ENCODE results near the gene ENOSF1.

Gene ENOSF1

GRCh38 chr18:670522-670921 is 41.9 kb downstream of the ENOSF1 start:
- DNase-seq = no peak

- no peak for DNase-seq
Observed at GRCh38 chr18:669077-669476, 43.4 kb downstream of the ENOSF1 start.

- no peak for DNase-seq
Observed at GRCh38 chr18:668260-668659, 44.2 kb downstream of the ENOSF1 start.

- DNase-seq = no peak
Observed at GRCh38 chr18:666628-667027, 45.8 kb downstream of the ENOSF1 start.

GRCh38 chr18:666177-666576 is 46.3 kb downstream of the ENOSF1 start:
- no peak for DNase-seq

GRCh38 chr18:662197-662596 is 50.2 kb downstream of the ENOSF1 start:
- no peak for DNase-seq

GRCh38 chr18:659597-659996 is 52.8 kb downstream of the ENOSF1 start:
- DNase-seq = no peak

GRCh38 chr18:658947-659533 is 53.4 kb downstream of the ENOSF1 start:
- no peak for DNase-seq

- peak; percentile 76 for DNase-seq
Observed at GRCh38 chr18:658001-658946, 54.2 kb downstream of the ENOSF1 start.

- peak; percentile 67 for DNase-seq
Observed at GRCh38 chr18:657311-658000, 55.0 kb downstream of the ENOSF1 start, which contains the start of gene TYMS. Gene TYMS, plus strand, starts transcription at chr18:657653. Its CDS starts 90 bp downstream, at chr18:657743.

- DNase-seq = no peak
Observed at GRCh38 chr18:655445-655844, 57.0 kb downstream of the ENOSF1 start.

- DNase-seq = no peak
Observed at GRCh38 chr18:654601-655000, 57.8 kb downstream of the ENOSF1 start.

- DNase-seq = no peak
Observed at GRCh38 chr18:653512-653911, 58.9 kb downstream of the ENOSF1 start.

- no peak for DNase-seq
Observed at GRCh38 chr18:652131-652530, 60.3 kb downstream of the ENOSF1 start.

GRCh38 chr18:650428-650858 is 62.0 kb downstream of the ENOSF1 start:
- DNase-seq = no peak

GRCh38 chr18:649341-649740 is 63.1 kb downstream of the ENOSF1 start:
- no peak for DNase-seq

GRCh38 chr18:647304-647703 is 65.1 kb downstream of the ENOSF1 start:
- DNase-seq = no peak

- no peak for DNase-seq
Observed at GRCh38 chr18:644395-645004, 67.9 kb downstream of the ENOSF1 start.

- DNase-seq = no peak
Observed at GRCh38 chr18:641224-641623, 71.2 kb downstream of the ENOSF1 start.

GRCh38 chr18:635171-635570 is 77.3 kb downstream of the ENOSF1 start:
- no peak for DNase-seq

- no peak for DNase-seq
Observed at GRCh38 chr18:634551-635045, 77.8 kb downstream of the ENOSF1 start.

- DNase-seq = no peak
Observed at GRCh38 chr18:631560-631959, 80.9 kb downstream of the ENOSF1 start.

Measured in NCI-H1092 (cell line).